Kidney (tissue), 14 donors: ENCODE data around the gene GDPD4. TPM values are rescaled to one million over a fixed set of nuclear protein-coding genes. Genes with fewer than 3 reads are reported as not detected.
"Not testable (repeated sequence)": the region's sequence is repeated elsewhere in the genome, so short reads cannot be mapped to it uniquely, and the experiment has no call there.

Experiments
- DNase-seq, 5 donors: peaks; one replicate each; pipeline ENCODE4 v3.0.0-alpha.2; 2013 to 2020
- FAIRE-seq: peaks from 2 replicates; lab custom pipeline; 2012; peaks lifted over from hg19 to GRCh38; lab: Jason Lieb, UNC
- H3K27ac ChIP-seq, 2 donors: one replicate each; pipeline ENCODE4 v1.7.0; 2013; ENCODE audit warnings: low read depth in 2 of 2, low read length in 2 of 2, inconsistent platforms in 1 of 2
- H3K27me3 ChIP-seq: one replicate; pipeline ENCODE4 v1.7.1; 2013; ENCODE audit warnings: low read length, inconsistent platforms; ENCODE audit not compliant: control insufficient read depth, insufficient read depth
- H3K36me3 ChIP-seq, 3 donors: one replicate each; pipeline versions ENCODE4 v1.7.0 to v1.7.1; 2013; ENCODE audit warnings: low read length in 3 of 3, control low read depth in 1 of 3, inconsistent platforms in 1 of 3; ENCODE audit not compliant: insufficient read depth in 3 of 3, control insufficient read depth in 2 of 3
- H3K4me1 ChIP-seq, 3 donors: one replicate each; pipeline versions ENCODE4 v1.7.0 to v1.7.1; 2013; ENCODE audit warnings: low read length in 3 of 3, inconsistent platforms in 1 of 3, low read depth in 1 of 3; ENCODE audit not compliant: control insufficient read depth in 2 of 3, insufficient read depth in 2 of 3
- H3K4me3 ChIP-seq, 3 donors: one replicate each; pipeline versions ENCODE4 v1.7.0 to v1.8.1; 2013; ENCODE audit warnings: low read length in 3 of 3, control low read depth in 1 of 3, inconsistent platforms in 1 of 3
- H3K9ac ChIP-seq, 3 donors: one replicate each; pipeline versions ENCODE4 v1.7.0 to v1.7.1; 2013; ENCODE audit warnings: low read length in 3 of 3, control low read depth in 1 of 3, inconsistent platforms in 1 of 3
- H3K9me3 ChIP-seq, 3 donors: one replicate each; pipeline versions ENCODE4 v1.7.0 to v1.7.1; 2013; ENCODE audit warnings: low read length in 3 of 3, control low read depth in 1 of 3, inconsistent platforms in 1 of 3; ENCODE audit not compliant: control insufficient read depth in 2 of 3, insufficient read depth in 1 of 3
- CTCF ChIP-seq: IDR thresholded peaks from 3 replicates; pipeline ENCODE4 v1.5.1; 2012; ENCODE audit warnings: mild to moderate bottlenecking, moderate library complexity, borderline replicate concordance; ENCODE audit not compliant: insufficient read depth; ENCODE audit errors: extremely low read depth
- intact Hi-C: fragments of 100-400 bp; cut with DNase I; formaldehyde crosslinking; loops from one replicate; pipeline ENCODE4 v1.11.1; 2022
- polyA plus RNA-seq: library from polyadenylated mRNA; stranded (reverse); fragments of 350-450 nt; fragmentation: Illumina TruSeq; extraction: RNeasy Lipid Tissue Mini Kit (QIAGEN cat#74804); gene quantifications from one replicate; pipeline ENCODE4 v1.2.3, GENCODE V29; 2014; ENCODE audit warnings: low read depth, low replicate concordance; ENCODE audit not compliant: insufficient read depth
- total RNA-seq: library from RNA; stranded (reverse); fragmentation: NEBNext Ultra II Directional; extraction: Animal tissue kit (Norgen Biotek cat#: 25700); gene quantifications from one replicate; pipeline ENCODE4 v1.2.1, GENCODE V29; 2021
- donor health status: control.
- donor health status: control.
- donor health status: control.
- donor health status: control.
- donor health status: control.
- donor health status: DM: yes; HTN: yes; CAD: no.
- donor health status: Normal renal cell carcinoma (clear cell type).

The GDPD4 gene
- total and polyA plus RNA-seq, 2 donors from 2014 or later, result not detected

GRCh38 chr11:77300695-77301094, 791 bp downstream of the GDPD4 start:
- Histone ChIP-seq H3K27me3 (no peaks in the 10 kb centered on the region), H3K9ac (no peak overlapping the region), H3K4me1 (no peaks in the 10 kb centered on the region), H3K27ac (no peak overlapping the region), H3K4me3 (no peak overlapping the region), H3K36me3 (no peaks in the 10 kb centered on the region), H3K9me3 (no peaks in the 10 kb centered on the region)
- no peak for FAIRE-seq
- DNase-seq, result no peak
- intact Hi-C loops, result no loop called here
- no peak for TF ChIP-seq CTCF

- DNase-seq, H3K27me3 ChIP-seq, intact Hi-C loops, H3K4me1 ChIP-seq, H3K4me3 ChIP-seq, H3K9ac ChIP-seq, FAIRE-seq, H3K27ac ChIP-seq, H3K9me3 ChIP-seq, H3K36me3 ChIP-seq: not testable (repeated sequence)
Measured at GRCh38 chr11:77300028-77300427, 1.5 kb downstream of the GDPD4 start.

GRCh38 chr11:77299528-77299993, 1.9 kb downstream of the GDPD4 start:
- intact Hi-C loops, result no loop called here
- no peaks in the 10 kb centered on the region for H3K9me3 ChIP-seq
- no peaks in the 10 kb centered on the region for H3K27me3 ChIP-seq
- no peak overlapping the region for H3K4me3 ChIP-seq
- DNase-seq (no peak), FAIRE-seq (no peak)
- H3K4me1 ChIP-seq, result no peaks in the 10 kb centered on the region
- H3K9ac ChIP-seq, result no peak overlapping the region
- TF ChIP-seq CTCF, result no peak
- H3K36me3 ChIP-seq, result no peaks in the 10 kb centered on the region
- no peak overlapping the region for H3K27ac ChIP-seq

- Histone ChIP-seq H3K9me3 (no peaks in the 10 kb centered on the region), H3K4me3 (no peak overlapping the region), H3K4me1 (no peaks in the 10 kb centered on the region), H3K36me3 (no peaks in the 10 kb centered on the region), H3K27ac (no peak overlapping the region), H3K9ac (no peak overlapping the region), H3K27me3 (no peaks in the 10 kb centered on the region)
- FAIRE-seq (peak; percentile 61), DNase-seq (no peak)
- intact Hi-C loops, result no loop called here
- TF ChIP-seq CTCF, result no peak
Measured at GRCh38 chr11:77294040-77294439, 7.4 kb downstream of the GDPD4 start.
